PC-9 (cell line): ENCODE data around the gene RER1. TPM values are rescaled to one million over a fixed set of nuclear protein-coding genes. Genes with fewer than 3 reads are reported as not detected.
A peak's percentile ranks its signal among the peaks of the same experiment; 100 is the strongest.

ENCODE experiments used
- BruUV-seq: library from RNA; stranded (reverse); fragments of 400-500 nt; replicated peaks from 2 replicates; lab custom pipeline; 2021; lab: Mats Ljungman, UMichigan
- CTCF ChIA-PET: fragments of 300-600 bp; sonication (Branson Sonifier 250); formaldehyde crosslinking; loops from one replicate; lab custom pipeline; 2022; ENCODE audit warnings: antibody characterized with exemption; lab: Charles Lee
- POLR2A ChIA-PET: fragments of 300-600 bp; sonication (Branson Sonifier 250); formaldehyde crosslinking; loops from one replicate; lab custom pipeline; 2022; ENCODE audit warnings: antibody characterized with exemption; ENCODE audit not compliant: unreplicated experiment; lab: Charles Lee
- DNase-seq, 2 experiments: peaks; one replicate each; pipeline versions ENCODE4 v3.0.0 to v3.0.0-alpha.2; 2015 to 2022; ENCODE audit warnings: mixed read lengths in 1 of 2
- H2AFZ ChIP-seq: fragments of 200-600 bp; sonication (generic); 2 replicates; pipeline ENCODE4 v1.8.1; 2017; ENCODE audit warnings: antibody characterized with exemption
- H3F3A ChIP-seq: fragments of 200-600 bp; sonication (generic); 2 replicates; pipeline ENCODE4 v1.8.1; 2017; ENCODE audit warnings: antibody characterized with exemption, mild to moderate bottlenecking, low read depth; ENCODE audit not compliant: insufficient read depth
- H3K27ac ChIP-seq: fragments of 200-600 bp; sonication (generic); 2 replicates; pipeline ENCODE4 v1.6.1; 2016; ENCODE audit warnings: mixed run types
- H3K27me3 ChIP-seq: fragments of 200-600 bp; sonication (generic); 2 replicates; pipeline ENCODE4 v1.6.1; 2016; ENCODE audit warnings: low read depth, mixed run types; ENCODE audit not compliant: insufficient read depth
- H3K36me3 ChIP-seq: fragments of 200-600 bp; sonication (generic); 2 replicates; pipeline ENCODE4 v1.6.1; 2016; ENCODE audit warnings: low read depth, mixed run types
- H3K4me1 ChIP-seq: fragments of 200-600 bp; sonication (generic); replicated peaks from 2 replicates; pipeline ENCODE4 v1.6.1; 2016; ENCODE audit warnings: mixed run types; ENCODE audit not compliant: insufficient read depth
- H3K4me2 ChIP-seq: fragments of 200-600 bp; sonication (generic); 2 replicates; pipeline ENCODE4 v1.6.1; 2017; ENCODE audit warnings: mixed run types
- H3K4me3 ChIP-seq: fragments of 200-600 bp; sonication (generic); 2 replicates; pipeline ENCODE4 v1.6.1; 2016; ENCODE audit warnings: mixed run types
- H3K79me2 ChIP-seq: fragments of 200-600 bp; sonication (generic); 2 replicates; pipeline ENCODE4 v1.6.1; 2017; ENCODE audit warnings: low read depth, mixed run types
- H3K9me2 ChIP-seq: fragments of 200-600 bp; sonication (generic); 2 replicates; pipeline ENCODE4 v1.8.1; 2017; ENCODE audit warnings: mild to moderate bottlenecking; ENCODE audit not compliant: insufficient read depth
- H3K9me3 ChIP-seq: fragments of 200-600 bp; sonication (generic); 2 replicates; pipeline ENCODE4 v1.8.1; 2016; ENCODE audit warnings: low read depth; ENCODE audit not compliant: insufficient read depth
- H4K20me1 ChIP-seq: fragments of 200-600 bp; sonication (generic); 2 replicates; pipeline ENCODE4 v1.8.1; 2017; ENCODE audit not compliant: insufficient read depth
- CTCF ChIP-seq: fragments of 200-600 bp; sonication (generic); conservative IDR thresholded peaks from 2 replicates; pipeline ENCODE4 v1.6.1; 2017; ENCODE audit warnings: mixed run types, antibody characterized with exemption, mild to moderate bottlenecking, moderate library complexity
- EZH2 ChIP-seq: fragments of 200-600 bp; sonication (generic); IDR thresholded peaks from 2 replicates; pipeline ENCODE4 v1.8.0; 2017; ENCODE audit warnings: antibody characterized with exemption, low read depth
- intact Hi-C: fragments of 100-400 bp; cut with micrococcal nuclease; formaldehyde crosslinking; loops from one replicate; pipeline ENCODE4 v1.10.0; 2022; ENCODE audit not compliant: unreplicated experiment
- total RNA-seq: library from RNA; stranded (reverse); gene quantifications from 2 replicates; pipeline ENCODE4 v1.2.3, GENCODE V29; 2021

The RER1 gene
- total RNA-seq, 1 experiment from 2014 or later, result 131 TPM

- TF ChIP-seq EZH2 (no peak), CTCF (no peak)
- Histone ChIP-seq H3K9me3 (no peaks in the 10 kb centered on the region), H3F3A (no peaks in the 10 kb centered on the region; the same call in 1 of the 2 replicates), H3K4me3 (no peak overlapping the region), H3K4me2 (peak overlapping the region; percentile 14; the same call in 1 of the 2 replicates), H3K27me3 (peaks cover 11% of the 10 kb centered on the region), H2AFZ (no peak overlapping the region), H3K27ac (no peak overlapping the region), H3K79me2 (no peaks in the 10 kb centered on the region), H3K36me3 (no peaks in the 10 kb centered on the region), H3K4me1 (peaks cover 21% of the 10 kb centered on the region), H4K20me1 (no peaks in the 10 kb centered on the region), H3K9me2 (no peaks in the 10 kb centered on the region)
- no TSS peak for BruUV-seq
- POLR2A ChIA-PET, result no interaction called here
- intact Hi-C loops, result no loop called here
- DNase-seq, result no peak
- CTCF ChIA-PET, result no interaction called here
Observed at GRCh38 chr1:2447276-2448097, 55.8 kb downstream of the RER1 start.

GRCh38 chr1:2448098-2448445 lies 56.4 kb downstream of the RER1 start:
- no peak overlapping the region for H2AFZ ChIP-seq
- intact Hi-C loops, result no loop called here
- no peaks in the 10 kb centered on the region for H4K20me1 ChIP-seq
- peak overlapping the region; percentile 14; the same call in 1 of the 2 replicates for H3K4me2 ChIP-seq
- TF ChIP-seq CTCF, result no peak
- TF ChIP-seq EZH2, result no peak
- no peaks in the 10 kb centered on the region for H3K9me2 ChIP-seq
- ChIA-PET POLR2A (no interaction called here), CTCF (no interaction called here)
- no peaks in the 10 kb centered on the region; the same call in 1 of the 2 replicates for H3F3A ChIP-seq
- H3K9me3 ChIP-seq, result no peaks in the 10 kb centered on the region
- H3K4me3 ChIP-seq, result no peak overlapping the region
- no TSS peak for BruUV-seq
- peaks cover 5% of the 10 kb centered on the region; the same call in 1 of the 2 replicates for H3K27me3 ChIP-seq
- DNase-seq, result peak in 1 of 2 experiments; percentile 50
- H3K36me3 ChIP-seq, result no peaks in the 10 kb centered on the region
- no peak overlapping the region for H3K27ac ChIP-seq
- peaks cover 27% of the 10 kb centered on the region for H3K4me1 ChIP-seq
- no peaks in the 10 kb centered on the region for H3K79me2 ChIP-seq

DNA sequence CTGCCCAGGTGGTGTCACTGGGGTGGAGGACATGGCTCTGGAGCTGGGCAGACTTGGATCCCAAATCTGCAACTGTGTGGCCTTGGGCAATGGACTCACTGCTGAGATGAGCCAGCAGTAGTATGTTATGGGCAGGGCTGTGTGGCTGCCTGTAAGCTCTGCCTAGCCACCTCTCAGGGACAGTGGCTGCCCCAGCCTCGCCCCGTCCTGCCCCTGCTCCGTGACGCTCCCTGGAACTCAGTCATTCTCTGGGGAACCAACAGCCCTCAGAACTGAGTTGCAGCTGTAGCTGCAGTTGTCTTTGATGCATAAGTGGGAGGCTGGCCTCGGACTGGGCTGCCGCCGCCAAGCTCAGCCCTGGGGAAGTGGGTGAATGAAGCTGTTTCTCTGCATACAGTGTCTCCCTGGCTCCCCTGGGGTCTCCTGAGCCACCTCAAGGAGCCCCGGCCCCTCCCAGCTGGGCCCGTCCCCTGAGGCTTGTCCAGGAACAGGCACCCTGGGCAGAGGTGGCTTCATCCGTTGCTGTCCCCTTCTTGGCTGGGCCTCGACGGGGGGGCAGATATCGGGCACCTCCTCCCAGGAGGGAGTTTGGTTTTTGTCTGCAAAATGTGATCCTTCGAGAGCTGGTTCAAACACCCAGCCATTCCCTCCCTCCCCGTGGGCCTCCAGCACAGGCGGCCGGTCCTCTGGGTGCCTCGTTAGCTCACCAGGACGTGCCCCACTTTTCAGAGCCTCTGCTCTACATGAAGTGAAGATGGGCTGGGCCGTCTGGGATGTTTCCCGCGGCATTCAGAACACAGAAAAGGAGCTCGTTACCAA lies 58.2 kb downstream of the RER1 start:
- Histone ChIP-seq H3K4me1 (peaks cover 27% of the 10 kb centered on the region), H3K9me3 (no peaks in the 10 kb centered on the region), H3K79me2 (no peaks in the 10 kb centered on the region), H3K36me3 (no peaks in the 10 kb centered on the region), H3K4me3 (no peak overlapping the region), H3F3A (no peaks in the 10 kb centered on the region; the same call in 1 of the 2 replicates), H3K9me2 (no peaks in the 10 kb centered on the region), H2AFZ (no peak overlapping the region), H3K27ac (no peak overlapping the region), H3K4me2 (no peak overlapping the region), H4K20me1 (no peaks in the 10 kb centered on the region), H3K27me3 (peaks cover 4% of the 10 kb centered on the region; the same call in 1 of the 2 replicates)
- intact Hi-C loops, result no loop called here
- no peak for TF ChIP-seq CTCF
- no peak for TF ChIP-seq EZH2
- POLR2A ChIA-PET, result interaction anchor here (0.5 kb wide), 1 partner anchor 148 kb away, joined by 6 read pairs; no protein-coding TSS in a partner anchor
- CTCF ChIA-PET, result no interaction called here
- BruUV-seq, result no TSS peak
- DNase-seq, result no peak
